ENCODE measurements around the gene USH1G. TPM values are rescaled to one million over a fixed set of nuclear protein-coding genes. Genes with fewer than 3 reads are reported as not detected.

USH1G gene
- total and polyA plus RNA-seq, 2 experiments from 2014 or later = 0.65 to 1.6 TPM

DNA sequence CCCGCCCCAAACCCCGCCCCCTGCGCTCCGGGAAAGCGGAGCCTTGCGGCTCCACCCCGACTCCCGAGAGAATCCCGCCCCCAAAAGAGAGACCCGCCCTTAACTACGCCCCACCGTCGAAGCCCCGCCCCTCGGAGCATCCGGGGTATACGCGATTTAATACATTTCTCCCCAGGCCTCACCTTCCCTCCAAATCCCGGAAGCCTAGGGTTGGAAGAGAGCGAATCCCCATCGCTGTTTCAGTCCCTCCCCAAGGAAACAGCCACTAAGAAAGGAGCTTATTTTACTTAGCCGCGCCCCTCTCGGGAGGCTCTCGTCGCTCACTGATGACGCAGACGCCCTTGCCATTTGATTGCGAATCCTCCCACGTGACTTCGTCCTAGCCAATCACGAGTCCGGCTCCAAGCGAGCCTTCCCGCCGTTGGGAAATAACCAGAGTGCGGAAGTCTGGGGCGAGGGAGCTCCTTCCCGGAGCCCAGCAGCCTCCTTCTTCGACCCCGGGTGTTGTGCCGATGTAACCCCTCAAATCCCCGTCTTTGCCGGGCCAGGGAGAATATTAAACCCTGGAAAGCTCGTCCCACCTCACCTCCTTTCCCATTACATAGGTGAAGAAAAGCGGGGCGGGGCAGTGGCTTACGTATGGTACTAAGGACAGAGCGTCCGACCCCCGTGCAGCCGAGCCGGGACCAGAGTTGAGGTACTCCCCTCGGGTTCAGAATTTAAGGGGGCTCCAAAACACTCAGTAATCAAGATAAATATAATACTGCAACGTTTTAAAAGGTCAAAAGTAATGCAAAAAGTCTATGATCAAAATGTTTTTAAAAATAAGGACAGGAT lies 49.8 kb downstream of the USH1G start:
- H3K4me2 ChIP-seq = peak overlapping the region; percentile 78
- H3K4me3 ChIP-seq = peak overlapping the region; percentile 17
- DNase-seq (ENCODE audit: low spot score) = peak; percentile 100
- H3K9me2 ChIP-seq (replicated peaks; ENCODE audit: insufficient read depth) = no peaks in the 10 kb centered on the region
- no peaks in the 10 kb centered on the region for H3K36me3 ChIP-seq (replicated peaks; ENCODE audit: insufficient read depth, low read depth)
- no peaks in the 10 kb centered on the region for H3K79me2 ChIP-seq
- no peaks in the 10 kb centered on the region for H4K20me1 ChIP-seq (ENCODE audit: insufficient read depth, poor library complexity, severe bottlenecking)
- no peaks in the 10 kb centered on the region for H3K27me3 ChIP-seq
- H3K9me3 ChIP-seq (ENCODE audit: low read depth) = no peaks in the 10 kb centered on the region
- H2AFZ ChIP-seq = peak overlapping the region; percentile 59
- WGBS (ENCODE audit: low lambda C conversion rate, missing lambda C conversion rate) = 1% methylated on average over 50 of the region's 55 CpGs
- peaks cover 10% of the 10 kb centered on the region for H3K4me1 ChIP-seq (ENCODE audit: insufficient read depth)
- no peak for TF ChIP-seq EZH2phosphoT487 (IDR thresholded peaks at IDR 0.05; ENCODE audit: low read depth, severe bottlenecking, unreplicated experiment)
- TF ChIP-seq EZH2 (IDR thresholded peaks at IDR 0.05; ENCODE audit: borderline replicate concordance) = no peak
- TF ChIP-seq, protein P1, sequence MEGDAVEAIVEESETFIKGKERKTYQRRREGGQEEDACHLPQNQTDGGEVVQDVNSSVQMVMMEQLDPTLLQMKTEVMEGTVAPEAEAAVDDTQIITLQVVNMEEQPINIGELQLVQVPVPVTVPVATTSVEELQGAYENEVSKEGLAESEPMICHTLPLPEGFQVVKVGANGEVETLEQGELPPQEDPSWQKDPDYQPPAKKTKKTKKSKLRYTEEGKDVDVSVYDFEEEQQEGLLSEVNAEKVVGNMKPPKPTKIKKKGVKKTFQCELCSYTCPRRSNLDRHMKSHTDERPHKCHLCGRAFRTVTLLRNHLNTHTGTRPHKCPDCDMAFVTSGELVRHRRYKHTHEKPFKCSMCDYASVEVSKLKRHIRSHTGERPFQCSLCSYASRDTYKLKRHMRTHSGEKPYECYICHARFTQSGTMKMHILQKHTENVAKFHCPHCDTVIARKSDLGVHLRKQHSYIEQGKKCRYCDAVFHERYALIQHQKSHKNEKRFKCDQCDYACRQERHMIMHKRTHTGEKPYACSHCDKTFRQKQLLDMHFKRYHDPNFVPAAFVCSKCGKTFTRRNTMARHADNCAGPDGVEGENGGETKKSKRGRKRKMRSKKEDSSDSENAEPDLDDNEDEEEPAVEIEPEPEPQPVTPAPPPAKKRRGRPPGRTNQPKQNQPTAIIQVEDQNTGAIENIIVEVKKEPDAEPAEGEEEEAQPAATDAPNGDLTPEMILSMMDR (IDR thresholded peaks at IDR 0.05; ENCODE audit: poor library complexity) = no peak
- peak overlapping the region; percentile 84 for H3K27ac ChIP-seq

DNA sequence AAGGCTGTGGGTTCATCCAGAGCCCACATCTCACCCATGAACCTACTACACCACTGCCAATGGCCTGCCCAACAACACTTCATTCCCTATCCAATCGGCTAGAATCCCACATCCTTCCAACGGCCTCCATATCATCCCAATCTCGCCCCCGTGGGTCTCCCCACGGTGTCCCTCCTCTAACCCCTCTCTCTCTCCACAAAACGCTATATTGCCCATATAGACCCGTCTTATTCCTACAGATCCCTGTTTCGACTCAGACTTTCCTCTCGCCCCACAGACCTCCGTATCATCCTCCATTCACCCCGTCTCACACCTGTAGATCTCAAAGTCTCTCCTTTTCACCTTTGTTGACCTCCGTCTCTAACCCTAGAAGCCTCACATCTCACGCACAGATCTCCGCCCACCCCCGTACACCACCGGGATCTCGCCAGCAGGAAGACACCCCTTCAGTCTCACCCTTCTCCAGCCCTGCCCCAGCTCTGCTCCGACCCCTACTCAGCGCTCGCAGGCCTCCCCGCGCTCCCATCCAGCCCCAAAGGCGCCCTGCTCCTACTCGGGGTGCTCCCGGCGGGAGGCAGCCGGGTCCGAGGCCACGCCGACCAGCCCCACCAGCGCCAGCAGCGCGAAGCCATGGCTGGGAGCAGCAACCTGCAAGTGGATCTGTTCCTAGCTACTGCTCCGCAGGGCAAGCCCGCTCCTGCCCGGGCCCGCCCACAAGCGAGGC lies 50.6 kb downstream of the USH1G start, which contains the start of gene FDXR:
FDXR (minus strand) TSS at position 682 of the 724 bp plus-strand sequence; CDS start at position 632, 50 bp downstream.
- no peaks in the 10 kb centered on the region for H4K20me1 ChIP-seq (ENCODE audit: insufficient read depth, poor library complexity, severe bottlenecking)

DNA sequence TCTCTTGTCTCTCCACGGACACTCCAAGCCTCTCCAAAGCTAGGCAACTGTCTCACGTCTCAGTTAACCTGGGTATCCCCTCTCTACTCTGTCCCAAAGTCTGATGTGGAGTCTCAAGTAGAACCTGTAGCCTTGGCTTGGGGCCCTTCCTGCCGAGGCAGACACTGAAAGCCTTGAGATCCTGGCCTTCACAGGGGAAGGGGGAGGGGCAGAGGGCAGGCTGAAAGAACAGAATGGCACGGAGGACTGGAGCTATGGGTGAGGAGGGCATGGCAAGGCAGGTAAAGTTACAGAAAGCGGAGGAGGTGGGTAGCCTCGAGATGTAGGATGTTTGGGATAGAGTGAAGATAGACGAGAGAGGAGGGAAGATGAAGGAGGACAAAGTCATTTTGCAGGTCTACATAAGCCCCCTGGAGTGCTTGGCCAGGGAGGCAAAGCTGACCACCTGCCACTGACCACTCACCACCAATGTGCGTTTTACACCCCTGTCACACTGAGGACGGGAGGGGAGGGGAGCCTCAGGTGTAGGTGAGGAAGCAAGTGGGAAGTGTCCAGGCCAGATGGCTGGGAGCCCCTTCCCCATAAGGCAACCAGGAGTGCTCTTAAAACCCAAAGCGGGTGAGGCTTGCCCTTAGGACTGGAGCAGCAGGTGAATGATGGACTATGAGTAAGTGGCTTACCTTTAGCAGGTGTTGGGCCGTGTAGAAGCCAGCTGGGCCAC lies 51.5 kb downstream of the USH1G start:
- Histone ChIP-seq H3K9me3 (ENCODE audit: low read depth) (no peaks in the 10 kb centered on the region), H3K4me1 (ENCODE audit: insufficient read depth) (peaks cover 10% of the 10 kb centered on the region), H3K4me2 (peak overlapping the region; percentile 85), H3K4me3 (no peak overlapping the region), H4K20me1 (ENCODE audit: insufficient read depth, poor library complexity, severe bottlenecking) (no peaks in the 10 kb centered on the region), H3K36me3 (replicated peaks; ENCODE audit: insufficient read depth, low read depth) (no peaks in the 10 kb centered on the region), H3K9me2 (replicated peaks; ENCODE audit: insufficient read depth) (no peaks in the 10 kb centered on the region), H3K27ac (no peak overlapping the region), H2AFZ (no peak overlapping the region), H3K27me3 (no peaks in the 10 kb centered on the region), H3K79me2 (no peaks in the 10 kb centered on the region)
- no peak for DNase-seq (ENCODE audit: low spot score)
- no peak for TF ChIP-seq EZH2phosphoT487 (IDR thresholded peaks at IDR 0.05; ENCODE audit: low read depth, severe bottlenecking, unreplicated experiment)
- TF ChIP-seq EZH2 (IDR thresholded peaks at IDR 0.05; ENCODE audit: borderline replicate concordance) = no peak
- TF ChIP-seq, protein P1 (IDR thresholded peaks at IDR 0.05; ENCODE audit: poor library complexity) = no peak
- 88% methylated on average over 11 of the region's 11 CpGs for WGBS (ENCODE audit: low lambda C conversion rate, missing lambda C conversion rate)

More for the DNA sequence above, 50.6 kb downstream of the USH1G start, which contains the start of gene FDXR:
- Histone ChIP-seq H3K4me3 (peak within 1 kb of the TSS; percentile 21), H2AFZ (peak within 1 kb of the TSS; percentile 59), H3K27ac (peak within 1 kb of the TSS; percentile 84), H3K36me3 (replicated peaks; ENCODE audit: insufficient read depth, low read depth) (no peaks in the 10 kb centered on the region), H3K9me2 (replicated peaks; ENCODE audit: insufficient read depth) (no peaks in the 10 kb centered on the region), H3K27me3 (no peaks in the 10 kb centered on the region), H3K4me1 (ENCODE audit: insufficient read depth) (peaks cover 10% of the 10 kb centered on the region), H3K9me3 (ENCODE audit: low read depth) (no peaks in the 10 kb centered on the region), H3K79me2 (no peaks in the 10 kb centered on the region), H3K4me2 (peak within 1 kb of the TSS; percentile 85)
- no peak for TF ChIP-seq EZH2phosphoT487 (IDR thresholded peaks at IDR 0.05; ENCODE audit: low read depth, severe bottlenecking, unreplicated experiment)
- TF ChIP-seq, protein P1 (IDR thresholded peaks at IDR 0.05; ENCODE audit: poor library complexity) = no peak
- TF ChIP-seq EZH2 (IDR thresholded peaks at IDR 0.05; ENCODE audit: borderline replicate concordance) = no peak
- 9% methylated on average over 33 of the region's 38 CpGs for WGBS (ENCODE audit: low lambda C conversion rate, missing lambda C conversion rate)
- DNase-seq (ENCODE audit: low spot score) = no peak

All from hepatocyte (in vitro differentiated cells).